HG02759 (cell line): Measurements from ENCODE around the gene NUP54.

Experiments used
- ATAC-seq: cut with Tn5 transposase; IDR thresholded peaks from one replicate; pipeline ENCODE4 v1.9.1; 2021; ENCODE audit warnings: mild to moderate bottlenecking, moderate library complexity; ENCODE audit not compliant: unreplicated experiment

Gene NUP54

GRCh38 chr4:76153356-76153755 lies 5.2 kb upstream of the NUP54 start:
- ATAC-seq, result no peak

GRCh38 chr4:76147454-76148141 lies 599 bp downstream of the NUP54 start:
- ATAC-seq, result peak; percentile 38

- ATAC-seq, result no peak
Observed at GRCh38 chr4:76144546-76144945, 3.7 kb downstream of the NUP54 start.

- no peak for ATAC-seq
Observed at GRCh38 chr4:76141241-76141640, 7.0 kb downstream of the NUP54 start.

- no peak for ATAC-seq
Observed at GRCh38 chr4:76127754-76128153, 20.4 kb downstream of the NUP54 start.

- no peak for ATAC-seq
Observed at GRCh38 chr4:76125816-76126215, 22.4 kb downstream of the NUP54 start.

- ATAC-seq, result no peak
Observed at GRCh38 chr4:76120199-76120598, 28.0 kb downstream of the NUP54 start.

GRCh38 chr4:76117536-76117935 lies 30.7 kb downstream of the NUP54 start:
- ATAC-seq, result no peak

GRCh38 chr4:76116821-76117220 lies 31.4 kb downstream of the NUP54 start:
- ATAC-seq, result no peak

GRCh38 chr4:76108467-76109181 lies 39.6 kb downstream of the NUP54 start:
- ATAC-seq, result no peak

- ATAC-seq, result no peak
Observed at GRCh38 chr4:76106442-76106841, 41.8 kb downstream of the NUP54 start.

- ATAC-seq, result no peak
Observed at GRCh38 chr4:76105652-76106051, 42.5 kb downstream of the NUP54 start.

GRCh38 chr4:76096076-76096475 lies 52.1 kb downstream of the NUP54 start:
- no peak for ATAC-seq

- ATAC-seq, result no peak
Observed at GRCh38 chr4:76095568-76095967, 52.6 kb downstream of the NUP54 start.

GRCh38 chr4:76091052-76091451 lies 57.1 kb downstream of the NUP54 start:
- ATAC-seq, result no peak

- ATAC-seq, result peak; percentile 60
Observed at GRCh38 chr4:76090241-76090691, 57.9 kb downstream of the NUP54 start.

- no peak for ATAC-seq
Observed at GRCh38 chr4:76088719-76089118, 59.5 kb downstream of the NUP54 start.

- no peak for ATAC-seq
Observed at GRCh38 chr4:76087007-76087769, 61.0 kb downstream of the NUP54 start.

GRCh38 chr4:76084542-76084941 lies 63.7 kb downstream of the NUP54 start:
- ATAC-seq, result no peak

GRCh38 chr4:76083386-76083988 lies 64.7 kb downstream of the NUP54 start:
- no peak for ATAC-seq

GRCh38 chr4:76078033-76078613 lies 70.1 kb downstream of the NUP54 start:
- ATAC-seq, result no peak
